ENCODE measurements around the gene PFDN2.

Gene PFDN2

DNA sequence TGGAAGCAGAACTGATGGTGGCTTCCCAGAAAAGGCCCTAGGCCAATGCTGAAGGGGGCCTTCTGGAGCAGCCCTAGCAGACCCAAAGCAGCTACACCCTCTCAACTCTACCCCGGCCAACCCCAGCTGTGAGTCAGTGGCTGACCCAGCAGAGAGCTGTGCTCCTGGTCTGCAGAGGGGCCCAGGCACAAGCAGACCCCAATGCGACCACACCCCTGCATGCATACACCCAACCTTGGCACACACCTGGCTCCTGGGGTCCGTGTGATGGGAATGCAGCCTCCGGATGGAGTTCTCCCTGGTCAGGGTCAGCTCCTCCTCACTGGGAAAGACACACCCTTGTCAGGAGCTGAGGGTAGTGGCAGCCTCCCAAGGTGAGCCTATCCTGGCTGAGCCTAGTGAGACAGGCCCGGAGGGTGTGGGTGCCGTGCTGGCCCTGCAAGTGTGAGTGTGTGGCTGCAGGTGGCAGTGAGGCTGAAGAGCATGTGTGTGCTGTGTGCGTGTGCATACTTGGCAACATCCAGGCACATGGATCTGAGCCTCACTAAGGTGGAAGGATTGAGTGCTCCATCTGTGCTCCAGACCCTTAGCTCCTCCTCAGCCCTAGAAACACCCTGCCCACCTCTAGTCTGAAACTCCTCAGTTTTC is 44.2 kb downstream of the PFDN2 start:
- TF ChIP-seq, protein P1, sequence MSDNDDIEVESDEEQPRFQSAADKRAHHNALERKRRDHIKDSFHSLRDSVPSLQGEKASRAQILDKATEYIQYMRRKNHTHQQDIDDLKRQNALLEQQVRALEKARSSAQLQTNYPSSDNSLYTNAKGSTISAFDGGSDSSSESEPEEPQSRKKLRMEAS (IDR thresholded peaks at IDR 0.05; ENCODE audit: low read depth, low read length): peak; percentile 71
- TF ChIP-seq POLR2A (IDR thresholded peaks at IDR 0.05; ENCODE audit: extremely low read depth, insufficient read length) (no peak), MYC (IDR thresholded peaks at IDR 0.05; ENCODE audit: low read depth, low read length) (0 out of 2 replicates have a peak, but pooled peaks have one; percentile 20)
- TF ChIP-seq, protein P2, sequence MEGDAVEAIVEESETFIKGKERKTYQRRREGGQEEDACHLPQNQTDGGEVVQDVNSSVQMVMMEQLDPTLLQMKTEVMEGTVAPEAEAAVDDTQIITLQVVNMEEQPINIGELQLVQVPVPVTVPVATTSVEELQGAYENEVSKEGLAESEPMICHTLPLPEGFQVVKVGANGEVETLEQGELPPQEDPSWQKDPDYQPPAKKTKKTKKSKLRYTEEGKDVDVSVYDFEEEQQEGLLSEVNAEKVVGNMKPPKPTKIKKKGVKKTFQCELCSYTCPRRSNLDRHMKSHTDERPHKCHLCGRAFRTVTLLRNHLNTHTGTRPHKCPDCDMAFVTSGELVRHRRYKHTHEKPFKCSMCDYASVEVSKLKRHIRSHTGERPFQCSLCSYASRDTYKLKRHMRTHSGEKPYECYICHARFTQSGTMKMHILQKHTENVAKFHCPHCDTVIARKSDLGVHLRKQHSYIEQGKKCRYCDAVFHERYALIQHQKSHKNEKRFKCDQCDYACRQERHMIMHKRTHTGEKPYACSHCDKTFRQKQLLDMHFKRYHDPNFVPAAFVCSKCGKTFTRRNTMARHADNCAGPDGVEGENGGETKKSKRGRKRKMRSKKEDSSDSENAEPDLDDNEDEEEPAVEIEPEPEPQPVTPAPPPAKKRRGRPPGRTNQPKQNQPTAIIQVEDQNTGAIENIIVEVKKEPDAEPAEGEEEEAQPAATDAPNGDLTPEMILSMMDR (IDR thresholded peaks at IDR 0.05; ENCODE audit: low read depth, low read length): no peak
- H3K4me3 ChIP-seq (ENCODE audit: low read depth, low read length): no peak overlapping the region
- no peak for DNase-seq (ENCODE audit: low read depth)

DNA sequence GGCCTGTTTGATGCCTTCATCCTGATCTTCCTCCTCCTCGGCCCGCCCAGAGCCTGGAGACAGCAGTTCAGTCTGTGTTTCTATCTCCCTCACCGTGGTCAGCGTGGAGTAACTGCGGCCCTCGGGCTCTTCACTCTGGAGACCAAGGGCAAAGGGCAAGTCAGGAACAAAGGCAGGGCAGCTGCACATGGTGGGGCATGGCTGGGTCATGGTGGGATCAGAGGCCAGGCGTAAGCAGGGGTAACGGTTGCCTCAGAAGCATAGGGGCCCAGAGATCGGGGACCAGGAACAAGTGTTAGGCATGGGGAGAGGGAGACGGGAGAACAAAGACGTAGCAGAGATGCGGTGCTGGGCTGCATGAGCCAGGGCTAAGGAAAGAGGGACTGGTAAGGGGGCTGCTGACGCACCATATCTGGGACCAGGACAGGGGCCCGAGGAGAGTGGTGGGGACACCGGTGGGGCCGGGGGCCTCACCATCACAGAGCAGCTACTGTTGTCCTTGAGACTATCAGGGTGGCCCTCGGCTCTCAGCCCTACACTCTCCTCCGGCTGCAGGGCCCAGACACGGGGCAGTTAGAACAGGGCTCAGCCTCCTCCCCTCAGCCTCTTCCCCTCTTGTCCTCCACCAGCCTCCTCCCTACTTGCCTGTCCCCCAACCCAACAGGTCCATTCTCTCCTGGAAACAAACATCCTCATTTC is 44.9 kb downstream of the PFDN2 start:
- H3K4me3 ChIP-seq (ENCODE audit: low read depth, low read length): no peak overlapping the region
- DNase-seq (ENCODE audit: low read depth): no peak
- TF ChIP-seq, protein P2 (IDR thresholded peaks at IDR 0.05; ENCODE audit: low read depth, low read length): no peak
- TF ChIP-seq POLR2A (IDR thresholded peaks at IDR 0.05; ENCODE audit: extremely low read depth, insufficient read length) (no peak), MYC (IDR thresholded peaks at IDR 0.05; ENCODE audit: low read depth, low read length) (no peak)
- TF ChIP-seq, protein P1 (IDR thresholded peaks at IDR 0.05; ENCODE audit: low read depth, low read length): no peak

DNA sequence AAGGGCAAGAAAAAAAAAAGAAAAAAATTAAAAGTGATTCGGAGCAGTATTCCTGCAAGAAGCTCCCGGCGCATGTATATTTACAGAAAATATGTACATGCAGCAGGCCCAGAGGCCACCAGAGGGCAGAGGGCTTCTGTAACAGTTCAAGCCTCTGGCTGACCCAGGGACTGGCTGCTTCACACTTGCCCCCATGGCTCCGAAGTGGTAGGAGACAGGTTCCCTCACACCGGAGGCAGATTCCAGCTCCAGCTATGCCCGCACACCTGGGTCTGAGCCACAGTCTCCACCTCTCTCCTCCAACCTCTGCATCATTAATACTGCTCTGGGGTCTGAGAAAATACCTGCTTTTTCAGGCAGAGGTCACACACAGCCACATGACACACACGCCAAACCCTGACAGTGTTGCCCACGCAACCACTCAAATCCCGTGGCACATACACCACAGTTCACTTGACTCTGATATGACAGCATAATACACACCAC is 45.9 kb downstream of the PFDN2 start:
- TF ChIP-seq, protein P2 (IDR thresholded peaks at IDR 0.05; ENCODE audit: low read depth, low read length): peak; percentile 67
- TF ChIP-seq, protein P1 (IDR thresholded peaks at IDR 0.05; ENCODE audit: low read depth, low read length): no peak
- TF ChIP-seq MYC (IDR thresholded peaks at IDR 0.05; ENCODE audit: low read depth, low read length): no peak
- no peak overlapping the region for H3K4me3 ChIP-seq (ENCODE audit: low read depth, low read length)
- peak; percentile 73 for DNase-seq (ENCODE audit: low read depth)

DNA sequence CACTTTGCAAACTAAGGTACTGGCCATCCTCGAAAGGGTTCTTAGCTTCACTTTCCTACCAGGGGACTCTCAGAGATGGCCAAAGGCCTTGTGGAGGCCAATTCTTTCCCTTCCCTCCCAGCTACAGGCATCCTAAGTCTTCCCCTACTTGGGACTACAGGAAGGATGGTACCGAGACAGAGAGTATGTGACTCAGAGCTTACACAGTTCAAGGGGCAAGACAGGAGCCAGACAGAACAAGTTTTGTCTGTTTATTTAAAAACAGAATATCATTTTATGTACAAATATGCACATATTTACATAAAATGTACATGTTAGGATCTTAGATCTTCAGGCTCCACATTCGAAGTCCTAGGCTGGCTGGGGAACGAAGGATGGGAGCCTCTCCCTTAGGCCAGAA is 47.1 kb downstream of the PFDN2 start:
- TF ChIP-seq POLR2A (IDR thresholded peaks at IDR 0.05; ENCODE audit: extremely low read depth, insufficient read length): no peak
- TF ChIP-seq, protein P2 (IDR thresholded peaks at IDR 0.05; ENCODE audit: low read depth, low read length): no peak
- TF ChIP-seq, protein P1 (IDR thresholded peaks at IDR 0.05; ENCODE audit: low read depth, low read length): no peak
- no peak for TF ChIP-seq MYC (IDR thresholded peaks at IDR 0.05; ENCODE audit: low read depth, low read length)
- no peak for DNase-seq (ENCODE audit: low read depth)
- H3K4me3 ChIP-seq (ENCODE audit: low read depth, low read length): no peak overlapping the region

DNA sequence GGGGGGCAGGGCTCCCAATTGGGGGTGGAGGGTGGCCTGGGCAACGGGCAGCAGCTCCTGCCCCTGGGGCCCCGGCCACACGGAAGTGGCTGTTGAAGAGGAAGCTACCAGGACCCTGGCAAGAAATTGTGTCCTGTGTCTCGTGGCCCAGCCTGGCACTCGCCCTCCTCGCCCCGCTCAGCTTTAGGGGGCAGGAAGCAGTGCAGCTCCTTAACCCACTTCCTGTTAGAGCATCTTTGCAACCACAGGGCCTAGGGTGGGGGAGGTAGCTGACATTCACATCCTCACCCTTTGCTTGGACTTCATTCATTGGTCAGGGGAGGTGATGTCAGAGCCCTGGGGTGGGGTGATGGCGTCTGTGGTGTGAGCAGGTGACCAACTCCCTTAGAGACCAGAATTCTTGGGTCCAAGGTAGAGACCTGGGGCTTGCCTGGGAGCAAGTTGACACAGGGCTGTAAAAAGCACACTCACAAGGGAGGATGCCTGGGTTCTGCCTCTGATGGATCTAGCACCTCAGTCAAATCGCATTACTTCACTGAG is 48.0 kb downstream of the PFDN2 start, which contains the start of gene ARHGAP30:
Gene ARHGAP30, minus strand, starts transcription at position 161 of the 540 bp plus-strand sequence. CDS start 267 bp downstream, outside the sequence.
- DNase-seq (ENCODE audit: low read depth): peak; percentile 94
- TF ChIP-seq MYC (IDR thresholded peaks at IDR 0.05; ENCODE audit: low read depth, low read length): peak; percentile 87
- peak; percentile 57 for TF ChIP-seq POLR2A (IDR thresholded peaks at IDR 0.05; ENCODE audit: extremely low read depth, insufficient read length)
- TF ChIP-seq, protein P1 (IDR thresholded peaks at IDR 0.05; ENCODE audit: low read depth, low read length): peak; percentile 67; the same call in 1 of the 2 replicates
- TF ChIP-seq, protein P2 (IDR thresholded peaks at IDR 0.05; ENCODE audit: low read depth, low read length): no peak
- H3K4me3 ChIP-seq (ENCODE audit: low read depth, low read length): peak within 1 kb of the TSS; percentile 70
